ENCODE data around the gene AHSG. TPM values are rescaled to one million over a fixed set of nuclear protein-coding genes. Genes with fewer than 3 reads are reported as not detected.

Gene AHSG, protein sequence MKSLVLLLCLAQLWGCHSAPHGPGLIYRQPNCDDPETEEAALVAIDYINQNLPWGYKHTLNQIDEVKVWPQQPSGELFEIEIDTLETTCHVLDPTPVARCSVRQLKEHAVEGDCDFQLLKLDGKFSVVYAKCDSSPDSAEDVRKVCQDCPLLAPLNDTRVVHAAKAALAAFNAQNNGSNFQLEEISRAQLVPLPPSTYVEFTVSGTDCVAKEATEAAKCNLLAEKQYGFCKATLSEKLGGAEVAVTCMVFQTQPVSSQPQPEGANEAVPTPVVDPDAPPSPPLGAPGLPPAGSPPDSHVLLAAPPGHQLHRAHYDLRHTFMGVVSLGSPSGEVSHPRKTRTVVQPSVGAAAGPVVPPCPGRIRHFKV
- not detected in 2 replicates for total RNA-seq

DNA sequence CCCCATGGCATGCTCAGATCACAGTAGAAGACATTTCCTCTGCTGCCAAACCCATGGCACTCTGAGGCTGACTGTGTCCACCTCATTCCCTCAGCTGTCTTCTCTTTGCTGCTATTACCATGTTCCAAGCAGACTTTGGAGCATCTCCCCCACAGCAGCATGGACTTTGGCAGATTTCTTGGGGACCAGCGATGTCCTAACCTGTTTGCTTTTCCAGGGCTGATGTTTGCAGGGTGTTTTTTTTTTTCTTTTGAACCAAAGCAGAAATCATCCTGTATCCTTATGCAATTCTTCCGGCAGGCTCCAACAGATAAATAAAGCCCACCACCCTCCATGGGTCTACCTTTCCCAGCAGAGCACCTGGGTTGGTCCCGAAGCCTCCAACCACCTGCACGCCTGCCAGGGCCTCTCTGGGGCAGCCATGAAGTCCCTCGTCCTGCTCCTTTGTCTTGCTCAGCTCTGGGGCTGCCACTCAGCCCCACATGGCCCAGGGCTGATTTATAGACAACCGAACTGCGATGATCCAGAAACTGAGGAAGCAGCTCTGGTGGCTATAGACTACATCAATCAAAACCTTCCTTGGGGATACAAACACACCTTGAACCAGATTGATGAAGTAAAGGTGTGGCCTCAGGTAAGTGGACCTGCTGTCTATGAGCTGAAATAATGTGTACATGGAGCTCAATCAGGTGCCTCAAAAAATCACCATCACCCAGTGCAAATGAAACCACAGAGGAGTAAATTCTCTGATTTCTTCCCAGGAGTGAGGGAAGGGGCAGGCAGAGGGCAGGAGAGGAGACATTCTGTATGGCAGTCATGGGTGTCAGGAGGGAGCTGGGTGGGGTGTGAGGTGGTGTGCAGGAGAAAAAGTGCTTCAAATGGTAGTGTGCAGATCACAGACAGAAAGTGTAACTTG is at the start of gene AHSG:
Gene AHSG, plus strand, starts transcription at position 340 of the 916 bp plus-strand sequence. Its CDS starts 82 bp downstream, at position 422.

DNA sequence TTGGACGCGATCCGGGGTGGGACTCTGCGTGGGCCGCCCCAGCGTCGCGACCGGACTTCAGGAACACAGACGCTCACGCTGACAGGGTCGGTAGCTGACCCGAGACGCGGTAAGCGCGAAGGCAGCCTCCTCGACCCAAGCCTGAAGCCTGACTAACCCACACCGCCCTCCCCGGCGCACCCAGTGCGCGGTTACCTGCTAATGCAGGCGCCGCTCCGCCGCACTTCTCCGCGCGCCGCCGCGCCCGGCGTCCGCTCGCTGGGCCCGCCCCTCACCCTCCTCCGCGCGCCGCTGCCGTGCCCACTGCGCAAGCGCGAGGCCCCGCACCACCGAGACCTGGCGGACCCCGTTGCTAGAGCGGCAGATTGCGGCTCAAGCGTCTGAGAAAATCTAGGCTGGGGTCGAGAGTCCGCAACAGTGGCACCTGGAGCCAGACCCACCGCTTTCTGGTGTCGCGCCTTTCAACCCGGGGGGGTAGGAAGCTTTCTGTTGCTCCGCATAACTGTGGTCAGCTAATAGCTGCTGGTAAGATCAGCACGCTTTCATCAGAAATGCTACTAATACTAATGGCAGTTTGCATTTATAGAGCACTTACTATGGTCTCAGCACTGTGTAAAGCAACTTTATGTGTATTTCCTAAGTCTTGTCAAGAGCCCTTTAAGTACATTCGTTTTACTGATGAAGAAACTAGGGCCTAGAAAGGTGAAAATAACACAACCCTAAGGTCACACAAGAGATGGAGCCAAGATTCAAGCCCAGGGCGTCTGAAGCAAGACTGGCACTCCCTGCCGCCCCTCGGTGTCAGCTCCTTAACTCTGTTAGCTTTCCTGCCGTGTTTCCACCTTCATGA is 45.6 kb upstream of the AHSG start, which contains the start of gene TBCCD1:
Gene TBCCD1, minus strand, starts transcription at position 268 of the 850 bp plus-strand sequence. CDS start 3,010 bp downstream, outside the sequence.

DNA sequence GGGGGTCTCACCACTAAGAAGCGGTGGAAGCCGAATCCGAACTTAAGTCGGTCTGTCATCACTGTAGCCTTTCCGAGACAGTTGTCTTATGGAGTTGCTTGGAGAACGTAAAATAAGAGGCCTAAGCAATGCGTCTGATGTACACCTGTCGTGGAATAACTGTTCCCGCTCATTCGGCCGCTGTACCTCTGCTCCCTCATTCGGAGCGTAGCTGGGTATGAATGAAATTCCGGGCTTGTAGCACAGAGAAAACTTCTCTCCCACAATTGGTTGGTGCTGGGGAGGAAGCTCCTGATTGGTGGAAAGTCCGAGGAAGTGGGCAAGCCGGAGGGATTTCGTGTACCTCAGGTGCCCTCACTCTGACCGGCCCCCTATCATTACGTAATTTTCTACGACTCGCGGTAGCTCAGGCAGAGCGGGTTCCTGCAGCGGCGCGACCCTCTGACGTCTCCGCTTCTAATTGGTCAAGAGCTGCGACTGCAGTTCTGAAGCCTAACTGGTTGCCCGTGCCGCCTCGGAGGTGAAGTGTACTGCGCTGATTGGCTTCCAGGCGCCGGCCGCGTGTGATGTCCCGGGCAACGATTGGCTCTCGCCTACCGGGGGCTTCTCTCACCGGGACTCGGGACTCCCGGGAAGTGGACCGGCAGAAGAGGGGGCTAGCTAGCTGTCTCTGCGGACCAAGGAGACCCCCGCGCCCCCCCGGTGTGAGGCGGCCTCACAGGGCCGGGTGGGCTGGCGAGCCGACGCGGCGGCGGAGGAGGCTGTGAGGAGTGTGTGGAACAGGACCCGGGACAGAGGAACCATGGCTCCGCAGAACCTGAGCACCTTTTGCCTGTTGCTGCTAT is 42.5 kb upstream of the AHSG start, which contains the start of gene DNAJB11:
Gene DNAJB11, plus strand, starts transcription at position 625 of the 845 bp plus-strand sequence. Its CDS starts 178 bp downstream, at position 803.

DNA sequence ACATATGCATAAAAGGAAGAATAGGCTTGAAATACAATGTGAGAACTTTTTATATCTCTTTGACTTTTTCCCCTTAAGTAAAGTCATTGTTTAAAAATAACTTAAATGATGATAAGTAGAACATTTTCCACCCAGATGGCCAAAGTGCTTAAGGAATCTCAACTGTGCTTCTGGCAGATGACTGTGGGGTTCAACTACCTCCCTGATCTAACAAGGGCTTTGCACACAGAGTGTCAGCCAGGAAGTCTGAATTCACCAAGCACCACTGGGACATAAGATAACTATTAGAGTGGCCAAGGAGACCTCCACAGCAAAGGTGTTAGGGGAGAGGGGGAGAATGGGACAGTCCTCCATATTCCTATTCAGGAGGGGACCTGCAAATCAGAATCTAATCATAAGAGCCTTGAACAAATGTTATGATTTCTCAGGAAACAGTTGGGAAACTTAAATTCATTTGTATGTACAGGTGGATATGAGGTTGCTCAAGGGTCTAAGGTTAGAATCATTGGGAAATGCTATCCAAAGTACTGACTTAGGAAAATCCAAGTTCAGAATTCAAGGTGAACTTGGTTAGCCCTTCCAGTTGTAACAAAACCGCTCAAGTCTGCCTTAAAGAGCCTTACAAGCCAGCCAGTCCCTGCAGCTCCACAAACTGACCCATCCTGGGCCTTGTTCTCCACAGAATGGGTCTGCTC is 27.1 kb downstream of the AHSG start, which contains the start of gene FETUB:
Gene FETUB, plus strand, starts transcription at position 622 of the 695 bp plus-strand sequence. Its CDS starts 62 bp downstream, at position 684.

DNA sequence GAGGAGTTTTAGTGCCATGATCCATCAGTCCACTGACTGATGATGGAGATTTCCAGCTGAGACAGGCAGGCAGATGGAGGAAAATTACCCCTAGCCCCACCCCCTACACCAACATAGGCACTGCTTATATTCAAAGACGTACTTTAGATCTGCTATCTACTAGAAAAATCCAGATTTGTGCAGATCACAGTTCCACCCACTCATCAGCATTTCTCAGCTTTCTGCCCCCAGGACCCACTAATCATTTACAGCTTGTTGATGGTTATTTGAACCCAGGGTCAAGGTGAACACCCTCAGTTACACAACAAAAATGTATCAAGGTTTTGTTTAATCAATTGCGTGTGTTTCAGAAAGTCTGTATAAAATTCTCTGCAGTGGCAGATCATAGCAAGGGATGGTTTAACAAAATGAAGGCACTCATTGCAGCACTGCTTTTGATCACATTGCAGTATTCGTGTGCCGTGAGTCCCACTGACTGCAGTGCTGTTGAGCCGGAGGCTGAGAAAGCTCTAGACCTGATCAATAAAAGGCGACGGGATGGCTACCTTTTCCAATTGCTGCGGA is 52.8 kb downstream of the AHSG start, which contains the start of gene HRG:
Gene HRG, plus strand, starts transcription at position 390 of the 564 bp plus-strand sequence. Its CDS starts 18 bp downstream, at position 408.

Other genes starting within 250 kb of the AHSG start
- gene CRYGS, start 68.7 kb upstream of the AHSG start, total RNA-seq = 0.65 and 1.5 TPM in 2 replicates
- 16.2 and 26.9 TPM in 2 replicates for gene TBCCD1, start 45.7 kb upstream of the AHSG start, total RNA-seq
- 76.6 and 82.2 TPM in 2 replicates for gene DNAJB11, start 42.3 kb upstream of the AHSG start, total RNA-seq
- not detected in 2 replicates for gene FETUB, start 27.3 kb downstream of the AHSG start, total RNA-seq
- gene HRG, start 53.0 kb downstream of the AHSG start, total RNA-seq = not detected in 2 replicates
- gene KNG1, start 104.3 kb downstream of the AHSG start, total RNA-seq = not detected in 2 replicates
- 732 and 2,203 TPM in 2 replicates for gene EIF4A2, start 170.5 kb downstream of the AHSG start, total RNA-seq
- gene RFC4, start 193.4 kb downstream of the AHSG start, total RNA-seq = 42.6 and 49.2 TPM in 2 replicates
- not detected in 2 replicates for gene ADIPOQ, start 229.7 kb downstream of the AHSG start, total RNA-seq